Measurements from ENCODE around the gene KHDC4.
A peak's percentile ranks its signal among the peaks of the same experiment; 100 is the strongest.

The KHDC4 gene

DNA sequence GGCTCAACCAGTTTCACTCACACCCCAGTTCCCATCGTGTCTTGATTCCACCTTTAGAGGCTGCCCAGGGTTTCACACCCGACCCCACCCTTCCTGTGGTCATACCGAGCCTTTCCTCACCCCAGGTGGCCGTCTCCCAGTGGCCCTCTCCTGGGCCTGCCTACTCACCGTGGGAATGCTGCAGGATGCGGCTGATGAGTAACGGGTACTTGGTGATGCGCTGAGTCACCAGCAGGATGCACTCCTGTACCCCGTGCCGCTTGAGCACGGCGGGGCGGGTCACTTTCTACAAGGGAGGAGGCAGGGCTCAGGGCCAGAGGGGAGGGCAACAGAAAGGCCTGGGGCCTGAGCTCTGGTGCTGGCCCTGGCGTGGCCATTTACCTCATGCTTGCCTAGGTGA lies 27.7 kb upstream of the KHDC4 start (continued):
- TF ChIP-seq, protein P1, sequence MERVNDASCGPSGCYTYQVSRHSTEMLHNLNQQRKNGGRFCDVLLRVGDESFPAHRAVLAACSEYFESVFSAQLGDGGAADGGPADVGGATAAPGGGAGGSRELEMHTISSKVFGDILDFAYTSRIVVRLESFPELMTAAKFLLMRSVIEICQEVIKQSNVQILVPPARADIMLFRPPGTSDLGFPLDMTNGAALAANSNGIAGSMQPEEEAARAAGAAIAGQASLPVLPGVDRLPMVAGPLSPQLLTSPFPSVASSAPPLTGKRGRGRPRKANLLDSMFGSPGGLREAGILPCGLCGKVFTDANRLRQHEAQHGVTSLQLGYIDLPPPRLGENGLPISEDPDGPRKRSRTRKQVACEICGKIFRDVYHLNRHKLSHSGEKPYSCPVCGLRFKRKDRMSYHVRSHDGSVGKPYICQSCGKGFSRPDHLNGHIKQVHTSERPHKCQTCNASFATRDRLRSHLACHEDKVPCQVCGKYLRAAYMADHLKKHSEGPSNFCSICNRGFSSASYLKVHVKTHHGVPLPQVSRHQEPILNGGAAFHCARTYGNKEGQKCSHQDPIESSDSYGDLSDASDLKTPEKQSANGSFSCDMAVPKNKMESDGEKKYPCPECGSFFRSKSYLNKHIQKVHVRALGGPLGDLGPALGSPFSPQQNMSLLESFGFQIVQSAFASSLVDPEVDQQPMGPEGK (tag by site-specific recombination; IDR thresholded peaks at IDR 0.05): no peak
- TF ChIP-seq ZNF549 (tag by site-specific recombination; IDR thresholded peaks at IDR 0.05) (no peak), OSR2 (tag by site-specific recombination; IDR thresholded peaks at IDR 0.05) (peak; percentile 27; the same call in 1 of the 2 replicates), SP7 (tag by site-specific recombination; IDR thresholded peaks at IDR 0.05) (peak; percentile 65), KLF1 (tag by site-specific recombination; IDR thresholded peaks at IDR 0.05) (peak; percentile 86), EGR2 (tag by site-specific recombination; IDR thresholded peaks at IDR 0.05; ENCODE audit: low read depth) (0 out of 2 replicates have a peak, but pooled peaks have one; percentile 21), ZXDB (tag by site-specific recombination; IDR thresholded peaks at IDR 0.05) (no peak), ZNF660 (tag by site-specific recombination; IDR thresholded peaks at IDR 0.05) (0 out of 2 replicates have a peak, but pooled peaks have one; percentile 48), ZIC2 (tag by site-specific recombination; IDR thresholded peaks at IDR 0.05) (peak; percentile 94)
- TF ChIP-seq, protein P2, sequence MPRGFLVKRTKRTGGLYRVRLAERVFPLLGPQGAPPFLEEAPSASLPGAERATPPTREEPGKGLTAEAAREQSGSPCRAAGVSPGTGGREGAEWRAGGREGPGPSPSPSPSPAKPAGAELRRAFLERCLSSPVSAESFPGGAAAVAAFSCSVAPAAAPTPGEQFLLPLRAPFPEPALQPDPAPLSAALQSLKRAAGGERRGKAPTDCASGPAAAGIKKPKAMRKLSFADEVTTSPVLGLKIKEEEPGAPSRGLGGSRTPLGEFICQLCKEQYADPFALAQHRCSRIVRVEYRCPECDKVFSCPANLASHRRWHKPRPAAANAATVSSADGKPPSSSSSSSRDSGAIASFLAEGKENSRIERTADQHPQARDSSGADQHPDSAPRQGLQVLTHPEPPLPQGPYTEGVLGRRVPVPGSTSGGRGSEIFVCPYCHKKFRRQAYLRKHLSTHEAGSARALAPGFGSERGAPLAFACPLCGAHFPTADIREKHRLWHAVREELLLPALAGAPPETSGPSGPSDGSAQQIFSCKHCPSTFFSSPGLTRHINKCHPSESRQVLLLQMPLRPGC (tag by site-specific recombination; IDR thresholded peaks at IDR 0.05): peak; percentile 74; the same call in 1 of the 2 replicates

DNA sequence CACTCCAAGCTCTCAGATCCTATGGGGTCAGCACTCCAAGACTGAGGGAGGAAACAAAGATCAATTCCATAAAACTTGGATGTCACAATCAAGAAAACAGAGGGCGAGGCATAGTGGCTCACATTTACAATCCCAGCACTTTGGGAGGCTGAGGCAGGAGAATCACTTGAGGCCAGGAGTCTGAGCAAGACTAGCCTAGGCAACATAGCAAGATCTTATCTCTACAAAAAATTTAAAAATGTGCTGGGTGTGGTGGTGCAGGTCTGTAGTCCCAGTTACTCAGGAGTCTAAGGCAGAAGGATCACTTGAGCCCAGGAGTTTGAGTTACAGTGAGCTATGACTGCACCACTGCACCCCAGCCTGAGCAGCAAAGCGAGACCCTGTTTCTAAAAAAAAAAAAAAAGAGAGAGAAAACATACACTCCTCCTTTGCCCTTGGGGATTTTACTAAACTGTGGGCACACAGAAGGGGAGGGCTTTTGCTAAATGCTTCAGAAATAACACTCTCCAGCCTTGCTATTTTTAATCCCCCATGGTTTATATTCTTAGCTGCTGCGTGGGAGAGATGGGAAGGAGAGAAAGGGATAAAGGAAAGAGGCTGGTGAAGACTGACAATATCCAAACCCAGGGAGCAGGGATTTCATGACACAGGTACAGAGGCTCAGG lies 26.0 kb upstream of the KHDC4 start:
- peaks cover 63 to 84% of the 10 kb centered on the region in 2 experiments for H3K36me3 ChIP-seq (ENCODE audit: control insufficient read depth in 2 of 2, insufficient read depth in 1 of 2, low read length in 2 of 2)
- CTCF ChIA-PET: interaction anchor here (0.6 to 1.0 kb wide), 3 partner anchors 16 to 22 kb away, joined by 4 to 5 read pairs (median 4); no protein-coding TSS in a partner anchor
- no peak overlapping the region for H3K4me3 ChIP-seq (ENCODE audit: low read depth, low read length)
- POLR2A ChIA-PET: interaction anchor here (1.0 to 3.2 kb wide), 2 partner anchors 16 to 17 kb away, joined by 3 to 11 read pairs; no protein-coding TSS in a partner anchor
- no peaks in the 10 kb centered on the region for H3K4me1 ChIP-seq (ENCODE audit: control insufficient read depth, insufficient read depth, low read length)
- no peaks in the 10 kb centered on the region for H3K9me3 ChIP-seq (ENCODE audit: control insufficient read depth, insufficient read depth, low read depth, low read length)
- no peak overlapping the region for H3K27ac ChIP-seq (ENCODE audit: extremely low read depth, low read depth, low read length)
- TF ChIP-seq ZNF776 (tag by site-specific recombination; IDR thresholded peaks at IDR 0.05; ENCODE audit: borderline replicate concordance) (no peak), HOXA7 (CRISPR knock-in tag; IDR thresholded peaks at IDR 0.05; ENCODE audit: borderline replicate concordance) (no peak), ZNF37A (tag by site-specific recombination; IDR thresholded peaks at IDR 0.05) (no peak), ZNF335 (tag by site-specific recombination; conservative IDR thresholded peaks at IDR 0.05) (no peak), ZBTB48 (tag by site-specific recombination; IDR thresholded peaks at IDR 0.05) (no peak), SCRT1 (tag by site-specific recombination; IDR thresholded peaks at IDR 0.05; ENCODE audit: borderline replicate concordance) (no peak), ZNF654 (tag by site-specific recombination; IDR thresholded peaks at IDR 0.05; ENCODE audit: low read depth) (no peak), ZNF514 (tag by site-specific recombination; IDR thresholded peaks at IDR 0.05) (no peak), ZNF510 (tag by site-specific recombination; IDR thresholded peaks at IDR 0.05; ENCODE audit: insufficient replicate concordance) (no peak)
- TF ChIP-seq, protein P3, sequence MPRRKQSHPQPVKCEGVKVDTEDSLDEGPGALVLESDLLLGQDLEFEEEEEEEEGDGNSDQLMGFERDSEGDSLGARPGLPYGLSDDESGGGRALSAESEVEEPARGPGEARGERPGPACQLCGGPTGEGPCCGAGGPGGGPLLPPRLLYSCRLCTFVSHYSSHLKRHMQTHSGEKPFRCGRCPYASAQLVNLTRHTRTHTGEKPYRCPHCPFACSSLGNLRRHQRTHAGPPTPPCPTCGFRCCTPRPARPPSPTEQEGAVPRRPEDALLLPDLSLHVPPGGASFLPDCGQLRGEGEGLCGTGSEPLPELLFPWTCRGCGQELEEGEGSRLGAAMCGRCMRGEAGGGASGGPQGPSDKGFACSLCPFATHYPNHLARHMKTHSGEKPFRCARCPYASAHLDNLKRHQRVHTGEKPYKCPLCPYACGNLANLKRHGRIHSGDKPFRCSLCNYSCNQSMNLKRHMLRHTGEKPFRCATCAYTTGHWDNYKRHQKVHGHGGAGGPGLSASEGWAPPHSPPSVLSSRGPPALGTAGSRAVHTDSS (tag by site-specific recombination; IDR thresholded peaks at IDR 0.05): no peak
- TF ChIP-seq, protein P4, sequence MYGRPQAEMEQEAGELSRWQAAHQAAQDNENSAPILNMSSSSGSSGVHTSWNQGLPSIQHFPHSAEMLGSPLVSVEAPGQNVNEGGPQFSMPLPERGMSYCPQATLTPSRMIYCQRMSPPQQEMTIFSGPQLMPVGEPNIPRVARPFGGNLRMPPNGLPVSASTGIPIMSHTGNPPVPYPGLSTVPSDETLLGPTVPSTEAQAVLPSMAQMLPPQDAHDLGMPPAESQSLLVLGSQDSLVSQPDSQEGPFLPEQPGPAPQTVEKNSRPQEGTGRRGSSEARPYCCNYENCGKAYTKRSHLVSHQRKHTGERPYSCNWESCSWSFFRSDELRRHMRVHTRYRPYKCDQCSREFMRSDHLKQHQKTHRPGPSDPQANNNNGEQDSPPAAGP (tag by site-specific recombination; IDR thresholded peaks at IDR 0.05): no peak
- TF ChIP-seq, protein P5, sequence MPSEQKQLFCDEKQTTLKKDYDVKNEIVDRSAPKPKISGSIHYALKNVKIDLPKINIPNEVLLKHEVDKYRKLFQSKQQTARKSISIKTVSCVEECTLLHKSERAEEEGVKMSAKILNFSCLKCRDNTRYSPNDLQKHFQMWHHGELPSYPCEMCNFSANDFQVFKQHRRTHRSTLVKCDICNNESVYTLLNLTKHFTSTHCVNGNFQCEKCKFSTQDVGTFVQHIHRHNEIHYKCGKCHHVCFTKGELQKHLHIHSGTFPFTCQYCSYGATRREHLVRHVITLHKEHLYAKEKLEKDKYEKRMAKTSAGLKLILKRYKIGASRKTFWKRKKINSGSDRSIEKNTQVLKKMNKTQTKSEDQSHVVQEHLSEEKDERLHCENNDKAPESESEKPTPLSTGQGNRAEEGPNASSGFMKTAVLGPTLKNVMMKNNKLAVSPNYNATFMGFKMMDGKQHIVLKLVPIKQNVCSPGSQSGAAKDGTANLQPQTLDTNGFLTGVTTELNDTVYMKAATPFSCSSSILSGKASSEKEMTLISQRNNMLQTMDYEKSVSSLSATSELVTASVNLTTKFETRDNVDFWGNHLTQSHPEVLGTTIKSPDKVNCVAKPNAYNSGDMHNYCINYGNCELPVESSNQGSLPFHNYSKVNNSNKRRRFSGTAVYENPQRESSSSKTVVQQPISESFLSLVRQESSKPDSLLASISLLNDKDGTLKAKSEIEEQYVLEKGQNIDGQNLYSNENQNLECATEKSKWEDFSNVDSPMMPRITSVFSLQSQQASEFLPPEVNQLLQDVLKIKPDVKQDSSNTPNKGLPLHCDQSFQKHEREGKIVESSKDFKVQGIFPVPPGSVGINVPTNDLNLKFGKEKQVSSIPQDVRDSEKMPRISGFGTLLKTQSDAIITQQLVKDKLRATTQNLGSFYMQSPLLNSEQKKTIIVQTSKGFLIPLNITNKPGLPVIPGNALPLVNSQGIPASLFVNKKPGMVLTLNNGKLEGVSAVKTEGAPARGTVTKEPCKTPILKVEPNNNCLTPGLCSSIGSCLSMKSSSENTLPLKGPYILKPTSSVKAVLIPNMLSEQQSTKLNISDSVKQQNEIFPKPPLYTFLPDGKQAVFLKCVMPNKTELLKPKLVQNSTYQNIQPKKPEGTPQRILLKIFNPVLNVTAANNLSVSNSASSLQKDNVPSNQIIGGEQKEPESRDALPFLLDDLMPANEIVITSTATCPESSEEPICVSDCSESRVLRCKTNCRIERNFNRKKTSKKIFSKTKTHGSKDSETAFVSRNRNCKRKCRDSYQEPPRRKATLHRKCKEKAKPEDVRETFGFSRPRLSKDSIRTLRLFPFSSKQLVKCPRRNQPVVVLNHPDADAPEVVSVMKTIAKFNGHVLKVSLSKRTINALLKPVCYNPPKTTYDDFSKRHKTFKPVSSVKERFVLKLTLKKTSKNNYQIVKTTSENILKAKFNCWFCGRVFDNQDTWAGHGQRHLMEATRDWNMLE (tag by site-specific recombination; conservative IDR thresholded peaks at IDR 0.05; ENCODE audit: low read depth): no peak

All from HEK293 (cell line).